ENCODE results near the gene RNFT2.

- TF ChIP-seq CTCF (IDR thresholded peaks at IDR 0.05) = no peak
- no peak for TF ChIP-seq POLR2A (IDR thresholded peaks at IDR 0.05)
- no peak for TF ChIP-seq POLR2AphosphoS5 (IDR thresholded peaks at IDR 0.05)
Measured at GRCh38 chr12:116713527-116713926, 24.6 kb upstream of the RNFT2 start.
